GM18519 (cell line): ENCODE measurements around the gene ATF7IP2.
"Not testable (repeated sequence)": the region's sequence is repeated elsewhere in the genome, so short reads cannot be mapped to it uniquely, and the experiment has no call there.

ENCODE experiments used
- ATAC-seq: cut with Tn5 transposase; IDR thresholded peaks from one replicate; pipeline ENCODE4 v1.9.1; 2021; ENCODE audit warnings: mild to moderate bottlenecking, moderate library complexity; ENCODE audit not compliant: unreplicated experiment, low FRiP score

The ATF7IP2 gene, protein sequence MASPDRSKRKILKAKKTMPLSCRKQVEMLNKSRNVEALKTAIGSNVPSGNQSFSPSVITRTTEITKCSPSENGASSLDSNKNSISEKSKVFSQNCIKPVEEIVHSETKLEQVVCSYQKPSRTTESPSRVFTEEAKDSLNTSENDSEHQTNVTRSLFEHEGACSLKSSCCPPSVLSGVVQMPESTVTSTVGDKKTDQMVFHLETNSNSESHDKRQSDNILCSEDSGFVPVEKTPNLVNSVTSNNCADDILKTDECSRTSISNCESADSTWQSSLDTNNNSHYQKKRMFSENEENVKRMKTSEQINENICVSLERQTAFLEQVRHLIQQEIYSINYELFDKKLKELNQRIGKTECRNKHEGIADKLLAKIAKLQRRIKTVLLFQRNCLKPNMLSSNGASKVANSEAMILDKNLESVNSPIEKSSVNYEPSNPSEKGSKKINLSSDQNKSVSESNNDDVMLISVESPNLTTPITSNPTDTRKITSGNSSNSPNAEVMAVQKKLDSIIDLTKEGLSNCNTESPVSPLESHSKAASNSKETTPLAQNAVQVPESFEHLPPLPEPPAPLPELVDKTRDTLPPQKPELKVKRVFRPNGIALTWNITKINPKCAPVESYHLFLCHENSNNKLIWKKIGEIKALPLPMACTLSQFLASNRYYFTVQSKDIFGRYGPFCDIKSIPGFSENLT

GRCh38 chr16:10385725-10386516 is at the start of gene ATF7IP2:
Gene ATF7IP2, plus strand, starts transcription at chr16:10386061. Its CDS starts 44,560 bp downstream, at chr16:10430621.
- peak; percentile 64 for ATAC-seq

DNA sequence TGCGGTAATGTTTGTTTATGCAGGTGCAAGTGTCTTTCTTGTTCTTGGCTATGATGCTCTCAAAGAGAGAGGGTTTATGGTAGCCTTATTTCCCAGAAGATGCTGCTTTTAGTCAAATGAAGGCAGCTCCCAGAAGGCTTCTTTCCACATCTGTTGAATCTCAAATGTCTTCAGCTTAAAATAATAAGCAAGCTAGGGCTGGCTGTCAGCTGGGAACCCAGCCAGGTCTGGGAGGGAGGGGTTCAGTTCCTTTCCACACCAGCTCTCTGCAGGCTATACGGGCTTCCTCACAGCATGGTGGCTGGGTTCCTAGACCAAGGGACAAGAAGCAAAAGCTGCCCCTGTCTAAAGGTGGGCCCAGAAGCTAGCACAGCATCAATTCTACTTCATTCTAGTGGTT is 47.4 kb upstream of the ATF7IP2 start:
- ATAC-seq, result no peak

GRCh38 chr16:10339777-10340732 is 45.8 kb upstream of the ATF7IP2 start:
- ATAC-seq, result no peak

GRCh38 chr16:10343124-10343760 is 42.6 kb upstream of the ATF7IP2 start:
- no peak for ATAC-seq

- ATAC-seq, result not testable (repeated sequence)
Measured at GRCh38 chr16:10344699-10345098, 41.2 kb upstream of the ATF7IP2 start.

DNA sequence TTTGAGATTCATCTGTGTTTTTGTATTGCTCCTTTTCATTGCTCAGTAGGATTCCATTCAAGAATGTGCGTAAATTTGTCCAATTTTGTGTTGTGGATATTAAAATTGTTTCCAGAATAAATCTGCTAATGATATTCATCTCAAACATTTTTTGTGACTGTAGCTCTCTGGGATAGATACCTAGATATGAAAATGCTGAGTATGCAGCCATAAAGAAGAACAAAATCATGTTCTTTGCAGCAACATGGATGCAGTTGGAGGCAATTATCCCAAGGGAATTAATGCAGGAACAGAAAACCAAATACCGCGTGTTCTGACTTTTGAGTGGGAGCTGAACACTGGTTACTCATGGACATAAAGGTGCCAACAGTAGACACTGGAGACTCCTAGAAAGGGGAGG is 40.2 kb upstream of the ATF7IP2 start:
- ATAC-seq, result no peak

DNA sequence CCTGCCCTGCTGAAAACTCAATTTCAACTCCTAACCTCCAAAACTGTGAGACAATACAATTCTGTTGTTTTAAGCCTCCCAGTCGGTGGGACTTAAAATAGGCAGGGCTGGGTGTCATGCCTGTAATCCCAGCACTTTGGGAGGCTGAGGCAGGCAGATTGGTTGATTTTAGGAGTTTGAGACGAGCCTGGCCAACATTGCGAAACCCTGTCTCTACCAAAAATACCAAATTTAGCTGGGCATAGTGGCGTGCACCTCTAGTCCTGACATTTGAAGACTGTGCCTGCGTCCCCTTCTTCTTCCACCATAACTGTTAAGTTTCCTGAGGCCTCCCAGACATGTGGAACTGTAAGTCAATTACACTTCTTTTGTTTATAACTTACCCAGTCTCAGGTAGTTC is 36.0 kb upstream of the ATF7IP2 start:
- ATAC-seq, result no peak

GRCh38 chr16:10352262-10352661 is 33.6 kb upstream of the ATF7IP2 start:
- ATAC-seq, result no peak

GRCh38 chr16:10355589-10355988 is 30.3 kb upstream of the ATF7IP2 start:
- ATAC-seq, result no peak

- no peak for ATAC-seq
Measured at GRCh38 chr16:10356870-10357842, 28.7 kb upstream of the ATF7IP2 start.

DNA sequence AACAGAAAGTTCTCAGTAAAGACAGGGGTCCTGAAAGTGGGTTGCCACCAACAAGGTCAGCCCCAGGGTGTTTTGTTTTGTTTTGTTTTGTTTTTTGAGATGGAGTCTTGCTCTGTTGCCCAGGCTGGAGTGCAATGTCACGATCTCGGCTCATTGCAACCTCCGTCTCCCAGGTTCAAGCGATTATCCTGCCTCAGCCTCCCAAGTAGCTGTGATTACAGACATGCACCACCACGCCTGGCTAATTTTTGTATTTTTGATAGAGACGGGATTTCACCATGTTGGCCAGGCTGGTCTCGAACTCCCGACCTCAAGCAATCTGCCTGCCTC is 24.1 kb upstream of the ATF7IP2 start:
- ATAC-seq, result not testable (repeated sequence)

GRCh38 chr16:10362077-10362863 is 23.6 kb upstream of the ATF7IP2 start:
- no peak for ATAC-seq

DNA sequence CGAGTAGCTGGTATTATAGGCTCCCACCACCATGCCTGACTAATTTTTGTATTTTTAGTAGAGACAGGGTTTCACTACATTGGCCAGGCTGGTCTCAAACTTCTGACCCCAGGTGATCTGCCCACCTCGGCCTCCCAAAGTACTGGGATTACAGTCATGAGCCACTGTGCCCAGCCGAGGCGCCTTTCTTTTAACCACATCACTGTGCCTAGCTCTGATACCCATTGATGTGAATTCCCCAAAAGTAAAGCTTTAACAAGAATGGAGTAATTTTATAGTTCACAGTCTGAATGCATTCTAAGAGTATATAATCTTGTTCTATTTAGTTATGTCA is 23.0 kb upstream of the ATF7IP2 start:
- not testable (repeated sequence) for ATAC-seq

DNA sequence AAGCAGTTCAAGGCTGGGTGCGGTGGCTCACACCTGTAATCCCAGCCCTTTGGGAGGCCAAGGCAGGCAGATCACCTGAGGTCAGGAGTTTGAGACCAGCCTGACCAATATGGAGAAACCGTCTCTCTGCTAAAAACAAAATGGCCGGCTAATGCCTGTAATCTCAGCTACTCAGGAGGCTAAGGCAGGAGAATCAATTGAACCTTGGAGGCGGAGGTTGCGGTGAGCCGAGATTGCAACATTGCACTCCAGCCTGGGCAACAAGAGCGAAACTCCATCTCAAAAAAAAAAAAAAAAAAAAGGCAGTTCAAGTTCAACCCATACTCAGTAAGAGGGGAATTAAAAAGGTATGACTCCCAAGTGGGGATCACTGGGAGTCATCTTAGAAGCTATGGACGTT is 19.2 kb upstream of the ATF7IP2 start:
- ATAC-seq, result not testable (repeated sequence)

- no peak for ATAC-seq
Measured at GRCh38 chr16:10367616-10368188, 18.2 kb upstream of the ATF7IP2 start.

- ATAC-seq, result no peak
Measured at GRCh38 chr16:10368969-10369551, 16.8 kb upstream of the ATF7IP2 start.

- no peak for ATAC-seq
Measured at GRCh38 chr16:10370096-10370726, 15.7 kb upstream of the ATF7IP2 start.
